Measurements from ENCODE around the gene OR10X1.

OR10X1 gene

DNA sequence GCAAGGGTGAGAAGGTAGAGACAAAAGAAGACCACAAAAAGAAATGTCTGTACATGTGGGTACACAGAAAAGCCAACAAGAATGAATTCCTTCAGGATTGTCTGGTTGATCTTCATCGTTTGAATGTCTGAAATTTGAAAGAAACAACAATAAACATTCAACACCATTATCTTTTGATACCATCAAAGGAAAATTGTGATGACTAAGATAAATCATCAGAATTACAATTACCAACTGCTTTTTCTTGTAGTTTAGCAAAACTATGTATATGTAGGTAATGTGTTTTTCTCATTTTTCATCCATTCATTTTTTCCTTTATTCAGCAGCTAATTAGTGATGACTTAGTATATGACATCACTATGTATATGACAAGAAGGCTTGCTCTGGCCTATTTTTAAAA, at the start of gene OR10X1:
OR10X1 (minus strand) TSS at position 167 of the 400 bp plus-strand sequence; CDS start at position 167, 0 bp downstream.
- DNase-seq (ENCODE audit: low read depth), result no peak
- no peak within 1 kb of the TSS for H3K4me3 ChIP-seq (ENCODE audit: low read length)
- TF ChIP-seq, protein P1, sequence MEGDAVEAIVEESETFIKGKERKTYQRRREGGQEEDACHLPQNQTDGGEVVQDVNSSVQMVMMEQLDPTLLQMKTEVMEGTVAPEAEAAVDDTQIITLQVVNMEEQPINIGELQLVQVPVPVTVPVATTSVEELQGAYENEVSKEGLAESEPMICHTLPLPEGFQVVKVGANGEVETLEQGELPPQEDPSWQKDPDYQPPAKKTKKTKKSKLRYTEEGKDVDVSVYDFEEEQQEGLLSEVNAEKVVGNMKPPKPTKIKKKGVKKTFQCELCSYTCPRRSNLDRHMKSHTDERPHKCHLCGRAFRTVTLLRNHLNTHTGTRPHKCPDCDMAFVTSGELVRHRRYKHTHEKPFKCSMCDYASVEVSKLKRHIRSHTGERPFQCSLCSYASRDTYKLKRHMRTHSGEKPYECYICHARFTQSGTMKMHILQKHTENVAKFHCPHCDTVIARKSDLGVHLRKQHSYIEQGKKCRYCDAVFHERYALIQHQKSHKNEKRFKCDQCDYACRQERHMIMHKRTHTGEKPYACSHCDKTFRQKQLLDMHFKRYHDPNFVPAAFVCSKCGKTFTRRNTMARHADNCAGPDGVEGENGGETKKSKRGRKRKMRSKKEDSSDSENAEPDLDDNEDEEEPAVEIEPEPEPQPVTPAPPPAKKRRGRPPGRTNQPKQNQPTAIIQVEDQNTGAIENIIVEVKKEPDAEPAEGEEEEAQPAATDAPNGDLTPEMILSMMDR (conservative IDR thresholded peaks at IDR 0.05; ENCODE audit: low read length), result no peak

- H3K4me3 ChIP-seq (ENCODE audit: low read length), result no peak overlapping the region
- TF ChIP-seq, protein P1 (conservative IDR thresholded peaks at IDR 0.05; ENCODE audit: low read length), result no peak
- no peak for DNase-seq (ENCODE audit: low read depth)
Observed at GRCh38 chr1:158613764-158614163, 34.1 kb upstream of the OR10X1 start.

- no peak overlapping the region for H3K4me3 ChIP-seq (ENCODE audit: low read length)
- TF ChIP-seq, protein P1 (conservative IDR thresholded peaks at IDR 0.05; ENCODE audit: low read length), result no peak
- DNase-seq (ENCODE audit: low read depth), result no peak
Observed at GRCh38 chr1:158611916-158612315, 32.2 kb upstream of the OR10X1 start.

DNA sequence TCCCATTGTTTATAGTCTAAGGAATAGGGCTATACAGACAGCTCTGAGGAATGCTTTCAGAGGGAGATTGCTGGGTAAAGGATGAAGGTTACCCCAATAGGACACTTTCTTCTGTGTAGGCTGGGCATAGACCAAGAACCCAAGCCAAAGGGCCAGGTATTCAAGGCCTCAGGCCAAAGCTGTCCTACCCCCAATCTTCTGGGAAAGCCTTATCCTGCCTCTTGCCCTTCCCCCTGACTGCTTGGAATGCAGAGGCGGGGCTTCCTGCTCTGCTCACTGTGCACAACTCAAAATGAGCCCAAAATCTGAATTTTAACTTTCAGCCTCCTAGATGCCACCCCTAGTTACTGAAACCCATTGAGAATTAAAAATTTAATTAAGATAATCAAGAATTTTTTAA, 27.6 kb upstream of the OR10X1 start:
- TF ChIP-seq, protein P1 (conservative IDR thresholded peaks at IDR 0.05; ENCODE audit: low read length), result no peak
- DNase-seq (ENCODE audit: low read depth), result no peak
- H3K4me3 ChIP-seq (ENCODE audit: low read length), result no peak overlapping the region

DNA sequence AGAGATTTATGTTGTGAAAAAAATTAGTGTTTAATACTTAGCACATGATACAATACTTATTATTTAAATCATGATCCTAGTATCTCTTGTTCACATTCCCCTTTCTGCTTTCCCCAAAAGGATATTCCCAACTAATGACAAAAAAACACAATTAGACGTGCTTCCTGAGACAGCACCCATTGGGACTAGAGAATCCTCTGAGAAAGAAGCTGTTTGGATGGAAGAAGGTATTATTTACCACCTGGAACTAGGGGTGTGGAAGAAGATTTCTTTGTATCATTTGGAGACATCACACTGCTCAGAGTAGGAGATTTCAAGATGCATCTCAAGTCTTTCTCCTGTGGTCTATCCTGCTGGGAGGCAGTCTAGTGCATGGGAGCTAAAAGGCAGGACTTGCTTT, 25.3 kb upstream of the OR10X1 start, which contains the start of gene OR10Z1:
OR10Z1 (plus strand) TSS at position 301 of the 400 bp plus-strand sequence. CDS start 1,171 bp downstream, outside the sequence.
- TF ChIP-seq, protein P1 (conservative IDR thresholded peaks at IDR 0.05; ENCODE audit: low read length), result no peak
- no peak for DNase-seq (ENCODE audit: low read depth)
- no peak within 1 kb of the TSS for H3K4me3 ChIP-seq (ENCODE audit: low read length)

GRCh38 chr1:158600735-158601134, 21.0 kb upstream of the OR10X1 start:
- TF ChIP-seq, protein P1 (conservative IDR thresholded peaks at IDR 0.05; ENCODE audit: low read length), result no peak
- DNase-seq (ENCODE audit: low read depth), result no peak
- no peak overlapping the region for H3K4me3 ChIP-seq (ENCODE audit: low read length)

- DNase-seq (ENCODE audit: low read depth), result no peak
- H3K4me3 ChIP-seq (ENCODE audit: low read length), result no peak overlapping the region
- TF ChIP-seq, protein P1 (conservative IDR thresholded peaks at IDR 0.05; ENCODE audit: low read length), result no peak
Observed at GRCh38 chr1:158586942-158587341, 7.2 kb upstream of the OR10X1 start.
